Stimulated activated memory B cell treated with anti-CD40 and anti-IgM and Interleukin-4, amounts not matched to agents 10 μg/mL and 1 μg/mL and 100 μg/mL, for 72 hours (primary cell): ENCODE data around the gene TSSK3.
"Not testable (repeated sequence)": the region's sequence is repeated elsewhere in the genome, so short reads cannot be mapped to it uniquely, and the experiment has no call there.

Source experiments
- ATAC-seq: fragments of 150-1000 bp; cut with Tn5 transposase; 2 replicates; pipeline ENCODE4 v1.10.0; 2021
- H3K27ac Mint-ChIP-seq: one replicate; pipeline ENCODE4 v1.8.0; 2022; ENCODE audit warnings: mild to moderate bottlenecking, mixed read lengths
- H3K27me3 Mint-ChIP-seq: one replicate; pipeline ENCODE4 v1.8.0; 2022; ENCODE audit warnings: mixed read lengths
- H3K36me3 Mint-ChIP-seq: one replicate; pipeline ENCODE4 v1.8.0; 2022; ENCODE audit warnings: mixed read lengths
- H3K4me1 Mint-ChIP-seq: one replicate; pipeline ENCODE4 v1.8.0; 2022; ENCODE audit warnings: mixed read lengths
- H3K4me3 Mint-ChIP-seq: one replicate; pipeline ENCODE4 v1.8.0; 2022; ENCODE audit warnings: mild to moderate bottlenecking, moderate library complexity, mixed read lengths
- H3K9me3 Mint-ChIP-seq: one replicate; pipeline ENCODE4 v1.8.0; 2022; ENCODE audit warnings: mixed read lengths

TSSK3 gene

DNA sequence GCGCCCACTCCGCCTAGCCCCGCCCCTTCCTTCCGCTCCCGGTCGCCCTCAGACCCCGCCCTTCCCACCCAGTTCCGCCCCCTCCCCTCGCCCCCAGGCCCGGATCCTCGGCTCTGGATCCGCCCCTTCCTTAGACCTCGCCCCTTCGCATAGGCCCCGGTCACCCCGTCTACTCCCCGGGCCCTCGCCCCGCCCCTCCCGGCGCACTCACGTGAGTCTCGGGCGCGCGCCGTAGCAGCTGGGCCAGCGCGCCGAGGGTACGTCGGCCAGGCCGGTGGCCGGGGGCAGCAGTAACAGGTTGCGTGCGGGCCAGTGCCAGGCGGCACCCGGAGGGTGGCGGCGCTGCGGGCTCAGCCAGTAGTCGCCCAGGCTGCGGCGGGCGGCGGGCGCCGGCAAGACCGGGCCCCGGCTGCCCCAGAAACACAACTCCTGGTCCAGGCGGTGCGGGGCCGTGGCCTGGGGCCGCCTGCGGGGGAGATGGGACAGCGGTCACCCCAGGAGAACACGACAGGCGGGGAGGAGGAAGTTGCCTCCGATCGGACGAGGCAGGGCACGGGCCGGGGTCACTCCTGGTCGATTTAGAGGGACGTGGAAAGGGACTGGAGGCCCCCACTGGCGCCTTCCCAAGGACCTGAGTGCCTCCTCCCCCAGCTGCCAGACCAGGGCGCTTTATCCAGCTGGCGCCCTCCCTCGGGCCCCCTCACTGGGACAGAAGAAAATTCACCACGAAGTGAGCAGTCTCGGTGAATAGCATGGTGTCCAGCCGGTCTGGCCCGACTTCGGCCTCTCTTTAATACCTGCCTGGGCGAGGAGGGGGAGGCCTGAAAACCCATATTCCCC lies 10.7 kb upstream of the TSSK3 start:
- H3K36me3 Mint-ChIP-seq = peaks cover 4% of the 10 kb centered on the region
- H3K27me3 Mint-ChIP-seq = no peaks in the 10 kb centered on the region
- H3K9me3 Mint-ChIP-seq = no peaks in the 10 kb centered on the region
- peak overlapping the region; percentile 85 for H3K4me3 Mint-ChIP-seq
- H3K4me1 Mint-ChIP-seq = peaks cover 30% of the 10 kb centered on the region
- peak; percentile 96 for ATAC-seq
- H3K27ac Mint-ChIP-seq = peak overlapping the region; percentile 68

DNA sequence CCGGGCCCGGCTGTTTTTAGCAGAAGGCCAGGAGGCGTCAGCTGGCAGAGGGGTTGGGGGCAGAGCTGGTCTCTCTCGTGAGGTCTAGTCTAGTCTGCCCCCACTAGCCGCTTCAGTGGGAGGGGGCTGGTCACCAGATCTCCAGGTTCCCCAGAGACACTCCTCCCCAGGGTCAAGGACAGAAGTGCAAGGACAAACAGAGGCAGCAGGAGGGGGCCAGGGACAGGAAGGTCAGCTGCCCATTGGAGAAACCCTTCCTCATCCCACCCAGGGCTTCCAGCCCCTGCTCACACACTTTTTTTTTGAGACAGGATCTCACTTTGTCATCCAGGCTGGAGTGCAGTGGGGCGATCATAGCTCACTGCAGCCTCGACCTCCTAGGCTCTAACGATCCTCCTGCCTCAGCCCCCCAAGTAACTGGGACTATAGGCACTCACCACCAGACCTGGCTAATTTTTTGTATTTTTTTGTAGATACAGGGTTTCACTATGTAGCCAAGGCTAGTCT lies 10.0 kb upstream of the TSSK3 start:
- H3K4me3 Mint-ChIP-seq = peak overlapping the region; percentile 85
- H3K36me3 Mint-ChIP-seq = peaks cover 6% of the 10 kb centered on the region

DNA sequence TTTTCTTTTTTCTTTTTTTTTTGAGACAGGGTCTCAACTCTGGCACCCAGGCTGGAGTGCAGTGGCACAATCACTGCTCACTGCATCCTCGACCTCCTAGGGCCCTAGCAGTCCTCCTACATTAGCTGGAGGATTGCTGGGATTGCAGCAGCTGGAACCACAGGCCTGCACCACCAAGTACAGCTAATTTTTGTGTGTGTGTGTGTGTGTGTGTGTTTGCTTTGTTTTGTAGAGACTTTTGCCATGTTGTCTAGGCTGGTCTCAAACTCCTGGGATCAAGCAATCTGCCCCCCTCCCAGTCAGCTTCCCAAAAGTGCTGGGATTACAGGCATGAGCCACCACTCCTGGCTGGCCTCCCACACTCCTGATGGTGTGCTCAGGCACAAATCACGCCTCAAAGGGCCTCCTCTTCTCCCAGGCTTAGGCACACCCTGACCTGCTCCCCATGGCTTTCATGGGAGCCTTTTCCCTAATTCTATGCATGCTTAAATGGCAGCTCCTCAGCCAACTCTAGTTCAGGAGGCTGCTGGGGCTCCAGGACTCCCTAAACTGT lies 9.4 kb upstream of the TSSK3 start:
- peaks cover 38% of the 10 kb centered on the region for H3K4me1 Mint-ChIP-seq
- H3K4me3 Mint-ChIP-seq = peak overlapping the region; percentile 50
- peak overlapping the region; percentile 9 for H3K27ac Mint-ChIP-seq
- peaks cover 6% of the 10 kb centered on the region for H3K36me3 Mint-ChIP-seq
- ATAC-seq = no peak
- H3K27me3 Mint-ChIP-seq = no peaks in the 10 kb centered on the region
- H3K9me3 Mint-ChIP-seq = no peaks in the 10 kb centered on the region

More for the DNA sequence above, 10.0 kb upstream of the TSSK3 start:
- ATAC-seq = no peak
- Mint-ChIP-seq H3K27me3 (no peaks in the 10 kb centered on the region), H3K27ac (peak overlapping the region; percentile 68), H3K9me3 (no peaks in the 10 kb centered on the region), H3K4me1 (peaks cover 33% of the 10 kb centered on the region)

DNA sequence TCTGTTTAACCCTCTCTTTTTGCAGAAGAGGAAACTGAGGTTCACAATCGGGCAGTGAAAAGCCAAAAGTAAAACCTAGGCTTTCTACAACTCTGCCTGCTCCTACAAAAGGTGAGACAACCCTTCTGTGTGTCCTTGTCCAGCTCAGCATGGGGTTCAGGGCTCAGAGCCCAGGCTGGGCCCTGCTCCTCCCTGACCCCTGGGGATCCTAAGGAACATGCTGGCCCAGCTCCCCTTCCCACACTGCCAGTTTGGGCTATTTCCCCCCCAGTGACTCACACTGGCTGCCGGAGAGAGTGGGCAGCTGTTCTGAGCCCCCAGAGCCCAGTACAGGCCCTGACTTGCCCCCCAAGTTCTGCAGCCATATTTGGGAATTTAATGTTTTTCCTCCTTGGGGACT lies 8.9 kb upstream of the TSSK3 start:
- H3K4me1 Mint-ChIP-seq = peaks cover 38% of the 10 kb centered on the region
- H3K9me3 Mint-ChIP-seq = no peaks in the 10 kb centered on the region
- peak overlapping the region; percentile 9 for H3K27ac Mint-ChIP-seq
- peaks cover 6% of the 10 kb centered on the region for H3K36me3 Mint-ChIP-seq
- H3K4me3 Mint-ChIP-seq = peak overlapping the region; percentile 50
- H3K27me3 Mint-ChIP-seq = no peaks in the 10 kb centered on the region
- no peak for ATAC-seq

DNA sequence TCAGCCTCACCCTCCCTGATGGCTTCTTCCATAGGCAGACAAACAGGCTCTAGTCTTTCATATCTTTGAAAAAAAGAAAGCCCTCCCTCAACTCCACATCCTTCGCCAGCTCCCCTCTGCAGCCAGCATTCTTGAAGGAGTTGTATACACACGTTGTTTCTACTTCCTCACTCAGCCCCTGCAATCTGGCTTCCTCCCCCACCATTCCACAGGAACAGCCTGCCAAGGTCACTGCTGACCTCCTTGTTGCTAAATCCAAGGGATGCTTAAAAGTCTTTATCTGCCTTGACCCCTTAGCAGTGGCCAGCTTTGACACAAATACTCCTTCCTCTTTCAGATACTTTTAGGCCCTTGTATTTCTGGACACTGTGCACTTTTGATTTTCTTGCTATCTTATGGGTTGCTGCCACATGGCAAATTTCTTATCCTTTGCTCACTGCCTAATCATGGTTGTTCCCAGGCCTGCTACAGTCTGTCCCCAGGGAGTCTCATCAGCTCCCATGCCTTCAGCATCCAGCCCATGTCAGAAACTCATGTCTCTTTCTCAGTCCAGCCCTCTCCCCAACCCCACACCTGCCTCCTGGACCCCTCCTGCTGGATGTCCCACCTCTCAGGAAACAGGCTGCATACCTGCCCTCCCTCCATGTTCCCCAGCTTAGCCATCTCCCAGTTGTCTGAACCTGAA lies 8.3 kb upstream of the TSSK3 start:
- ATAC-seq = no peak
- H3K27me3 Mint-ChIP-seq = no peaks in the 10 kb centered on the region
- no peak overlapping the region for H3K4me3 Mint-ChIP-seq
- peaks cover 6% of the 10 kb centered on the region for H3K36me3 Mint-ChIP-seq
- peaks cover 36% of the 10 kb centered on the region for H3K4me1 Mint-ChIP-seq
- no peaks in the 10 kb centered on the region for H3K9me3 Mint-ChIP-seq
- peak overlapping the region; percentile 9 for H3K27ac Mint-ChIP-seq

DNA sequence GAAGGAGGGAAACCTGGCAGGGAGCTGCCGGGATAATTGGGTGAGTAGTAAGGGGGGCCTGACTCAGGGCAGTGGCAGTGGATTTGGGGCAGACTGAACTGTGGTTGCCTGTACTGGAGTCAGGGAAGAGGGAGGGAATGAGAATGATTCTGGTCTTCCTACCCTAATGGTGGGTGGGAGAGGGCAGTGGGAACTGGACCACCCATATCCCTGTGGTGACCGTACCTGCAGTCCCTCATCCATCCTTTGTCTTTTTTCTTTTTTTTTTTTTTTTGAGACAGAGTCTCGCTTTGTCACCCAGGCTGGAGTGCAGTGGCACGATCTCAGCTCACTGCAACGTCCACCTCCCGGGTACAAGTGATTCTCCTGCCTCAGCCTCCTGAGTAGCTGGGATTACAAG lies 6.6 kb upstream of the TSSK3 start:
- not testable (repeated sequence) for H3K36me3 Mint-ChIP-seq, ATAC-seq, H3K9me3 Mint-ChIP-seq, H3K4me3 Mint-ChIP-seq, H3K27ac Mint-ChIP-seq, H3K27me3 Mint-ChIP-seq
- peaks cover 49% of the 10 kb centered on the region for H3K4me1 Mint-ChIP-seq

DNA sequence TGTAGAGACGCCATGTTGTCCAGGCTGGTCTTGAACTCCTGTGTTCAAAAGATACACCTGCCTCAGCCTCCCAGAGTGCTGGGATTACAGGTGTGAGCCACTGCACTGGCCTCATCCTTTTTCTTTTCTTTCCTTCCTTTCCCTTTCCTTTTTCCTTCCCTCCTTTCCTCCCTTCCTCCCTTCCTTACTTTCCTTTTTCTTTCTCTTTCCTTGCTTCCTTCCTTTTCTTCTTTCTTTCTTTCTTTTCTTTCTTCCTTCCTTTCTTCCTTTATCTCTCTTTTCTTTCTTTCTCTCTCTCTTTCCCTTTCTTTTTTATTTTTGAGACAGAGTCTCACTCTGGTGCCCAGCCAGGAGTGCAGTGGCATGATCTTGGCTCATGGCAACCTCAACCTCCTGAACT lies 5.9 kb upstream of the TSSK3 start:
- no peak overlapping the region for H3K27ac Mint-ChIP-seq
- no peak overlapping the region for H3K4me3 Mint-ChIP-seq
- peaks cover 11% of the 10 kb centered on the region for H3K36me3 Mint-ChIP-seq
- no peak for ATAC-seq
- H3K27me3 Mint-ChIP-seq = no peaks in the 10 kb centered on the region
- H3K9me3 Mint-ChIP-seq = no peaks in the 10 kb centered on the region
- peaks cover 51% of the 10 kb centered on the region for H3K4me1 Mint-ChIP-seq

DNA sequence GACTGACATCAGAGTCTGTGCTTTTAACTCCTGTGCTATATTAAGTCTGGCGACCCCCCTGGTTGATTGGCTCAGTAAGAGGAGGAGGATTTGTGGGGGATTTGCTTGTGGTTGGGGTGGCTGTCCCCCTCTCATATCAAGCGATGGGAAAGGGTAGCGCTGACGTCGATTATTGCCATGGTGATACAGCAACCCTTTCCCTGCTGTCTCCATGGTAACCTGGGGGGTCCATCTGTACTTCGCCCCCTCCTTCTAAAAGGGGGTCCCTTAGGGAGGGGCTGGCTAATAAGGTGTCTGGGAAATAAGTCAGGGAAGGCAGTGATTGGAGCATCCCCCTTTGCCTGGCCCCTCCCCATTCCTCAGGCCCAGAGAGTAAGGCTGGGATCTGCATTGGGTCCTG lies 4.7 kb upstream of the TSSK3 start:
- no peaks in the 10 kb centered on the region for H3K27me3 Mint-ChIP-seq
- peaks cover 58% of the 10 kb centered on the region for H3K4me1 Mint-ChIP-seq
- H3K27ac Mint-ChIP-seq = no peak overlapping the region
- no peak for ATAC-seq
- no peaks in the 10 kb centered on the region for H3K9me3 Mint-ChIP-seq
- H3K36me3 Mint-ChIP-seq = peaks cover 14% of the 10 kb centered on the region
- no peak overlapping the region for H3K4me3 Mint-ChIP-seq

DNA sequence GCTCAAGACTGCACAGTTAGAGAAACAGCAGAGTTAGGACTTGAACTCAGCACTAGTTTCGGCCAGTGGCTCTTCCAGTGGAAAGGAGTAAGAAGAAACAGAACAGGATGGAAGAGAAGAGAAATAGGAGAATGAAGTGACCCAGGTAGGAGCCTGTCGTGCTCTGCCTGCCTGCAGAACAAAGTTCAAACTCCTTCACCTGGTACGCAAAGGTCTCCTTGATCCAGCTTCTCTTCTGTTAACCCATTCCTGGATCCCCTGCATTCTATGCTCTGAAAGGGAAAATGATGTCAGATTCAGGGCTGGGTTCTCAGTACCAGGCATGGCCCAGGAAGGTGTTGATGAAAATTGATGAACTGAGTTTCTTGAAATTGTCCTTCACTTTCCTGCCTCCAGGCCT lies 3.9 kb upstream of the TSSK3 start:
- H3K4me3 Mint-ChIP-seq = no peak overlapping the region
- H3K36me3 Mint-ChIP-seq = peaks cover 21% of the 10 kb centered on the region
- no peak for ATAC-seq
- no peak overlapping the region for H3K27ac Mint-ChIP-seq
- H3K27me3 Mint-ChIP-seq = no peaks in the 10 kb centered on the region
- H3K9me3 Mint-ChIP-seq = no peaks in the 10 kb centered on the region
- peaks cover 56% of the 10 kb centered on the region for H3K4me1 Mint-ChIP-seq

DNA sequence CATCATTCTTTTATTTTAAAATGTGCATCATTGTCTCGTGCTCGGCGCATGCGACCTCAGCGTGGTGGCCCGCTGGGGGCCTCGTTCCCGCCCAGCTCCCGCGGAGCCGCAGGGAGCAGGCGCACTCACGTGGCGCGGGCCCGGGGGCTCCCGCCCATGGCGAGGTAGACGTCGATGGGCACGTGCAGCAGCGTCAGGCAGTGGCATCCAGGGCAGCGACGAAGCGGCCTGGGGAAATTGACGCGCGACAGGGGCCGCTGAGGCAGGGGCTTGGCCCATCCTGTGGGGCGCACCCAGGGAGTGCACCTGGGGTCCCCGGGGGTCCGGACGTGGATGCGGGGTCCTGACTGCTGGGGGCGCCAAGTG lies 1.0 kb upstream of the TSSK3 start:
- Mint-ChIP-seq H3K36me3 (peaks cover 43% of the 10 kb centered on the region), H3K9me3 (no peaks in the 10 kb centered on the region), H3K27me3 (no peaks in the 10 kb centered on the region), H3K4me1 (peaks cover 55% of the 10 kb centered on the region), H3K4me3 (no peak overlapping the region), H3K27ac (peak overlapping the region; percentile 74)
- no peak for ATAC-seq

DNA sequence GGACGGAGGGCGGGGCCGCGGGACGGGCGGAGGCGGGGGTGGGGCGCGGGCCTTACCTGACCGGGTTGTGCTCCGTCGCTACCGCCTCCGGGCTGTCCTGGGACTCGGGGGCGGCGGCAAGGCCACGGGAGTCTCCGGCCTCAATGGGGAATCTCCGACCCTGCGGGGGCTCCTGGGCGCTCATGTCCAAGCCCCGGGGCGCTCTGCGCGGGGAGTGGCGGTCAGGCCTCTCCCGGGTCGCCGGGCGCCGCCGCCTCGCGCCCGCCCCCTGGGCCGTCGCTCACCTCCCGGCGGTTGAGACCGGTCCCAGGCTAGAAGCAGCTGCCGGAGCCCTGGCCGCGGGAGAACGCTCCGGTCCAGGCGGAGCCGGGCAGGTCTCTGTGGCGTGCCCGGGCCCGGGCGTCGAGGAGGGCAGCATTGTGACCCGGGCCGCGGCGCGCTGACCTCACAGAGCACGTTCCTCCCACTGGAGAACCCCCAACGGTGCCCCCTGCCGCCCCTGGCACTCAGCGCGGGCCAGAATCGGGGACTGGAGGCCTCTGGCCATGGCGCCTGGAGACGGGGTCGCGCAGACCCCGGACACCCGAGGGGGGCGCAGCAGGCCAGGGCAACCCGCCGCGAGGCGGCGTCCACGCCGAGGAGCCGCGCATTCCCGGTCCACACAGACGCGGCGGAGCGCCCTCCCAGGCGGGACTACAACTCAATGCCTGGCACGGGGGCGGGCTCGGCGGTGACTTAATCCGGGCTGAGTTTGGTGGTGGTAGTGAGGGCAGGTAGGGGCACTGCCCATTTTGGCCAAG lies 465 bp upstream of the TSSK3 start:
- Mint-ChIP-seq H3K27me3 (no peaks in the 10 kb centered on the region), H3K9me3 (no peaks in the 10 kb centered on the region), H3K4me3 (peak overlapping the region; percentile 52), H3K27ac (peak overlapping the region; percentile 38), H3K4me1 (peaks cover 49% of the 10 kb centered on the region), H3K36me3 (peaks cover 41% of the 10 kb centered on the region)
- peak; percentile 61 for ATAC-seq

DNA sequence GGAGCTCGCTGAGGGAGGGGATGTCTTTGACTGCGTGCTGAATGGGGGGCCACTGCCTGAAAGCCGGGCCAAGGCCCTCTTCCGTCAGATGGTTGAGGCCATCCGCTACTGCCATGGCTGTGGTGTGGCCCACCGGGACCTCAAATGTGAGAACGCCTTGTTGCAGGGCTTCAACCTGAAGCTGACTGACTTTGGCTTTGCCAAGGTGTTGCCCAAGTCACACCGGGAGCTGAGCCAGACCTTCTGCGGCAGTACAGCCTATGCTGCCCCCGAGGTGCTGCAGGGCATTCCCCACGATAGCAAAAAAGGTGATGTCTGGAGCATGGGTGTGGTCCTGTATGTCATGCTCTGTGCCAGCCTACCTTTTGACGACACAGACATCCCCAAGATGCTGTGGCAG lies 1.4 kb downstream of the TSSK3 start:
- no peaks in the 10 kb centered on the region for H3K27me3 Mint-ChIP-seq
- no peak overlapping the region for H3K27ac Mint-ChIP-seq
- no peaks in the 10 kb centered on the region for H3K9me3 Mint-ChIP-seq
- peaks cover 47% of the 10 kb centered on the region for H3K36me3 Mint-ChIP-seq
- no peak overlapping the region for H3K4me3 Mint-ChIP-seq
- peaks cover 38% of the 10 kb centered on the region for H3K4me1 Mint-ChIP-seq
- ATAC-seq = no peak

DNA sequence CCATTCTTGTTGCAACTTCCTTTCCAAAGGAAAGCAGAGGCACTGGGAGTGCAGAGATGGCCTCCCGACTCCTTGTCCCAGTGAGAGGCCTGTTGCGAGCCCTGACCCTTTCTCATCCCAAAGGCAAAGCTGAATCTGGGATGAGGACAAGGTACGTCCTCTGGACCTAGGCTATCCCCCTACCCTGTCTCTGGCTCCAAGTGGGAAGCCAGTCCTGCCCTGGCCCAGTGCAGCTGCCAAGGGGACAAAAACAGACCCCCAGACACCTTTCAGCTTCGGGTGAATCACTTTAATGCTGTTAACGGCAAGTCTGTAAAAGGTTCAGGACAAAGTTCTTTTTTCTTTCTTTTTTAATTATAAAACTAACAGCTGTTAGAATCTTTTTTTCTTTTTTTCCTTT lies 2.5 kb downstream of the TSSK3 start:
- Mint-ChIP-seq H3K27me3 (no peaks in the 10 kb centered on the region), H3K4me3 (no peak overlapping the region), H3K36me3 (peaks cover 55% of the 10 kb centered on the region), H3K9me3 (no peaks in the 10 kb centered on the region), H3K4me1 (peaks cover 31% of the 10 kb centered on the region), H3K27ac (no peak overlapping the region)
- no peak for ATAC-seq

DNA sequence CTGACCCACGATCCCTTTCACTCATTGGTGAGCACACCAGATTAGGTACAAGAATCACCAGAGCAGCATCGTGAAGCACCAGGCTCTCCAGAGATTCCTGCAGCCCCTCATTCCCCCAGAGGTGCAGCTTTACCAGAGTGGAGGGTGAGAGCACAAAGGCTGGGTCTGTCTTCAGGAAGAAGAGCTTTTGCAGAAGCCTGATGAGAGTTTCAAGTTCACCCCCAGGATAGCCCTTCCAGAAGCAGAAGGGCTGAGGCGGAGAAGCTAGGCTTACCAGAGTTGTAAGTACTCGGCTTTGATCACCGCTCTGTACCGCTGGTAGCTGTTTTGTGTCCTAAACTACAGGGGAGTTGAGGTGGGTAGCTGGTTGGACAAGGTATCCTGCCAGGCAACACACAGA lies 3.1 kb downstream of the TSSK3 start:
- Mint-ChIP-seq H3K9me3 (no peaks in the 10 kb centered on the region), H3K4me1 (peaks cover 25% of the 10 kb centered on the region), H3K27me3 (no peaks in the 10 kb centered on the region), H3K4me3 (no peak overlapping the region), H3K27ac (peak overlapping the region; percentile 3), H3K36me3 (peaks cover 55% of the 10 kb centered on the region)
- no peak for ATAC-seq
